Peyer's patch (tissue), 4 donors: ENCODE data around the gene PRKD1.

ENCODE experiments used
- POLR2A ChIP-seq, 2 donors: fragments of 450-650 bp; IDR thresholded peaks; one replicate each; pipeline ENCODE4 v1.5.1; 2017; ENCODE audit warnings: antibody characterized with exemption in 2 of 2, mild to moderate bottlenecking in 2 of 2, moderate library complexity in 2 of 2
- TF ChIP-seq, protein P1 (sequence below), 6 experiments: fragments of 450-650 bp in 4 of 6; fragments of 200-600 bp in 2 of 6; sonication (generic) in 1 of 6; IDR thresholded peaks; one replicate each; pipeline ENCODE4 v1.5.1; 2017 to 2019; ENCODE audit warnings: antibody characterized with exemption in 6 of 6, mild to moderate bottlenecking in 3 of 6, moderate library complexity in 1 of 6

DNA sequence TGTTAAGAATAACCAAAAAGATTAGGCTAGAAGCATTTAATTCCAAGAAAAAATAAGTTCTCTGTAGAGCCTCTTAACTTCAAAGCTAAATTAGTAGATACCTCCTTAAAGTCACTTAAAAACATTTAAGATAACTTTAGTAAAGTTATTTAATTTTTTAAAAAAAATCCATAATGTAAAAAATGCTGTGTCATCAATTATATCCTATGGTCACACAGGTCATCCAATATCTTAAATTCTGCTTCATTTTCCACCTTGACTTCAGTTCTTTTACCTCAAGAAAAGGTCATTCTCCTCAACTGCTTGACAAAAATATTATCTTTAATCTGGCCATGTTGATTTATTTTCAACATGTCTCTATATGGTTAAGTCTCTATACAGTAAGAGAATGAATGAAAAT is 274.3 kb downstream of the PRKD1 start:
- TF ChIP-seq, protein P1, sequence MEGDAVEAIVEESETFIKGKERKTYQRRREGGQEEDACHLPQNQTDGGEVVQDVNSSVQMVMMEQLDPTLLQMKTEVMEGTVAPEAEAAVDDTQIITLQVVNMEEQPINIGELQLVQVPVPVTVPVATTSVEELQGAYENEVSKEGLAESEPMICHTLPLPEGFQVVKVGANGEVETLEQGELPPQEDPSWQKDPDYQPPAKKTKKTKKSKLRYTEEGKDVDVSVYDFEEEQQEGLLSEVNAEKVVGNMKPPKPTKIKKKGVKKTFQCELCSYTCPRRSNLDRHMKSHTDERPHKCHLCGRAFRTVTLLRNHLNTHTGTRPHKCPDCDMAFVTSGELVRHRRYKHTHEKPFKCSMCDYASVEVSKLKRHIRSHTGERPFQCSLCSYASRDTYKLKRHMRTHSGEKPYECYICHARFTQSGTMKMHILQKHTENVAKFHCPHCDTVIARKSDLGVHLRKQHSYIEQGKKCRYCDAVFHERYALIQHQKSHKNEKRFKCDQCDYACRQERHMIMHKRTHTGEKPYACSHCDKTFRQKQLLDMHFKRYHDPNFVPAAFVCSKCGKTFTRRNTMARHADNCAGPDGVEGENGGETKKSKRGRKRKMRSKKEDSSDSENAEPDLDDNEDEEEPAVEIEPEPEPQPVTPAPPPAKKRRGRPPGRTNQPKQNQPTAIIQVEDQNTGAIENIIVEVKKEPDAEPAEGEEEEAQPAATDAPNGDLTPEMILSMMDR (IDR thresholded peaks at IDR 0.05): no peak
- TF ChIP-seq POLR2A (IDR thresholded peaks at IDR 0.05): no peak
